Upper lobe of right lung (tissue), 1 donor: ENCODE measurements around the gene EIF5AL1. TPM values are rescaled to one million over a fixed set of nuclear protein-coding genes. Genes with fewer than 3 reads are reported as not detected.

Source experiments
- ATAC-seq: fragments of 200-7000 bp; cut with Tn5 transposase; one replicate; pipeline ENCODE4 v1.9.1; 2020; ENCODE audit warnings: mild to moderate bottlenecking, moderate library complexity
- DNase-seq: peaks from one replicate; pipeline ENCODE4 v3.0.0-alpha.2; 2020
- H3K27ac ChIP-seq: fragments of 200-600 bp; one replicate; pipeline ENCODE4 v1.8.0; 2022
- H3K27me3 ChIP-seq: fragments of 200-600 bp; one replicate; pipeline ENCODE4 v1.8.0; 2022; ENCODE audit warnings: mild to moderate bottlenecking
- H3K36me3 ChIP-seq: fragments of 200-600 bp; one replicate; pipeline ENCODE4 v1.8.0; 2022
- H3K4me1 ChIP-seq: fragments of 200-600 bp; one replicate; pipeline ENCODE4 v1.8.0; 2022
- H3K4me3 ChIP-seq: fragments of 200-600 bp; one replicate; pipeline ENCODE4 v1.8.0; 2022; ENCODE audit warnings: mild to moderate bottlenecking
- H3K9me3 ChIP-seq: fragments of 200-600 bp; one replicate; pipeline ENCODE4 v1.8.0; 2022
- intact Hi-C: fragments of 100-400 bp; cut with DNase I; formaldehyde crosslinking; loops from one replicate; pipeline ENCODE4 v1.11.0; 2022
- total RNA-seq: library from RNA; stranded (reverse); fragmentation: NEBNext Ultra II Directional; extraction: Animal tissue kit (Norgen Biotek cat#: 25700); gene quantifications from one replicate; pipeline ENCODE4 v1.2.1, GENCODE V29; 2021
- TF ChIP-seq, protein P1 (sequence below): fragments of 200-600 bp; IDR thresholded peaks from one replicate; pipeline ENCODE4 v1.8.0; 2022; ENCODE audit warnings: antibody characterized with exemption
- donor health status: DM: no; HTN: yes; CAD: no; lungs with severe emphysema.

The EIF5AL1 gene
- total RNA-seq, 1 donor from 2014 or later = 0.14 TPM

DNA sequence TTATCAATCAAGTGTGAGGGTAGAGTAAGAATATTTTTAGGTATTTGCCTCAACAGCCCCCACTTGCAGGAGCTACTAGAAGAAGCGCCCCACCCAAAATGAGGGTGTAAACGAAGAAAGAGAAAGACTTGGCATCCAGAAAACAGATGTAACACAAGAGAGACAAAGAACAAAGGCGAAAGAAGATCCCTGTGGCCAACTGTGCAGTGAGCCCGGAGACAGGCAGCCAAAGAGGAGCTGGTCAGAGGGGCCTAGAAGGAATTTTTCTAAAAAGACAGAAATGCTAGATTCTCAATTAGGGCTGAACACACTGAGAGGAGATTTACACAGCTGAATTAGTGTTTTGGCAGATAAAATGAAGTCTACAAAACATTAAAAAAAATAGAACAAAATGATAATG is 29.6 kb upstream of the EIF5AL1 start:
- H3K4me1 ChIP-seq = peaks cover 5% of the 10 kb centered on the region
- H3K4me3 ChIP-seq = no peak overlapping the region
- no peak for DNase-seq
- H3K27me3 ChIP-seq = no peaks in the 10 kb centered on the region
- TF ChIP-seq, protein P1, sequence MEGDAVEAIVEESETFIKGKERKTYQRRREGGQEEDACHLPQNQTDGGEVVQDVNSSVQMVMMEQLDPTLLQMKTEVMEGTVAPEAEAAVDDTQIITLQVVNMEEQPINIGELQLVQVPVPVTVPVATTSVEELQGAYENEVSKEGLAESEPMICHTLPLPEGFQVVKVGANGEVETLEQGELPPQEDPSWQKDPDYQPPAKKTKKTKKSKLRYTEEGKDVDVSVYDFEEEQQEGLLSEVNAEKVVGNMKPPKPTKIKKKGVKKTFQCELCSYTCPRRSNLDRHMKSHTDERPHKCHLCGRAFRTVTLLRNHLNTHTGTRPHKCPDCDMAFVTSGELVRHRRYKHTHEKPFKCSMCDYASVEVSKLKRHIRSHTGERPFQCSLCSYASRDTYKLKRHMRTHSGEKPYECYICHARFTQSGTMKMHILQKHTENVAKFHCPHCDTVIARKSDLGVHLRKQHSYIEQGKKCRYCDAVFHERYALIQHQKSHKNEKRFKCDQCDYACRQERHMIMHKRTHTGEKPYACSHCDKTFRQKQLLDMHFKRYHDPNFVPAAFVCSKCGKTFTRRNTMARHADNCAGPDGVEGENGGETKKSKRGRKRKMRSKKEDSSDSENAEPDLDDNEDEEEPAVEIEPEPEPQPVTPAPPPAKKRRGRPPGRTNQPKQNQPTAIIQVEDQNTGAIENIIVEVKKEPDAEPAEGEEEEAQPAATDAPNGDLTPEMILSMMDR = no peak
- no peak for ATAC-seq
- H3K27ac ChIP-seq = no peak overlapping the region
- intact Hi-C loops = no loop called here
- no peaks in the 10 kb centered on the region for H3K9me3 ChIP-seq
- no peaks in the 10 kb centered on the region for H3K36me3 ChIP-seq

DNA sequence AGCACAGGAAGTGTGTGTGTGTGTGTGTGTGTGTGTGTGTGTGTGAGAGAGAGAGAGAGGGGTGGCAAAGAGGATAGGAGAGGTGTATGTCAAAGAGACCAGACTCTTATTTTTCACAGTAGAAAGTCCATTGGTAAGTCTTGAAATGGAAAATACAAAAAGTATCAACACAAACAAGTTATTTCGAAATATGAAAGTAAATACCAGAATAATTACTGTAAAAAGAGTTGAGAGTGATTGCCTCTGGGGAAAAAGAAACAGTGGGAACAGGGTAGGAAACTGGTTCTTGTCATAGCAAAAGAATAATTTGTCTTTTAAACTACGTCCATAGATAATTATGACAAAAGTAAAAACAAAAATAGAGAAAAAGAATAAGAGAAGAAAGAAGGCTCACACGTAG is 29.0 kb upstream of the EIF5AL1 start:
- H3K27me3 ChIP-seq = no peaks in the 10 kb centered on the region
- TF ChIP-seq, protein P1 = no peak
- H3K27ac ChIP-seq = peak overlapping the region; percentile 59
- no peak for DNase-seq
- ATAC-seq = no peak
- intact Hi-C loops = no loop called here
- H3K4me1 ChIP-seq = peaks cover 9% of the 10 kb centered on the region
- H3K36me3 ChIP-seq = no peaks in the 10 kb centered on the region
- H3K4me3 ChIP-seq = no peak overlapping the region
- no peaks in the 10 kb centered on the region for H3K9me3 ChIP-seq

DNA sequence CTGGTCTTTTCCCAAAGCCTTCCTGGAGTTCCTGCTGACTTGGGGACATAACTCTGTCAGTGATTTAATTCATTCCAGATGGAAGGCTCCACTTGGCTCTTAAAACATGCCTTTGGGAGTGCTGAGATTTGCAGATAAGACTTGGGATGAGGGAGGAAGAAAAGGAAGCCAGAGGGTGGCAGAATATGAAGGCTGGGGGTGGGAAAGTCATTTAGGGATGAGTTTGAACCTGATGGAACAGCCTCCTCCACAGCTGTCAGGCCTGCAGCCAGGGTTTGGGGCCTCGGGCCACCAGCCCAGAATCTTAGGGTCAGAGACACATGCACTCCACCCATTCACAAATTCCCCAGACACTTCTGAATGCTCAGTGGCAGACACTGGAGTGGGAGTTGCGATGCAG is 28.4 kb upstream of the EIF5AL1 start:
- DNase-seq (no peak), ATAC-seq (peak; percentile 36)
- intact Hi-C loops = no loop called here
- no peaks in the 10 kb centered on the region for H3K27me3 ChIP-seq
- H3K27ac ChIP-seq = peak overlapping the region; percentile 59
- peaks cover 9% of the 10 kb centered on the region for H3K4me1 ChIP-seq
- no peak overlapping the region for H3K4me3 ChIP-seq
- no peaks in the 10 kb centered on the region for H3K36me3 ChIP-seq
- TF ChIP-seq, protein P1 = no peak
- no peaks in the 10 kb centered on the region for H3K9me3 ChIP-seq

DNA sequence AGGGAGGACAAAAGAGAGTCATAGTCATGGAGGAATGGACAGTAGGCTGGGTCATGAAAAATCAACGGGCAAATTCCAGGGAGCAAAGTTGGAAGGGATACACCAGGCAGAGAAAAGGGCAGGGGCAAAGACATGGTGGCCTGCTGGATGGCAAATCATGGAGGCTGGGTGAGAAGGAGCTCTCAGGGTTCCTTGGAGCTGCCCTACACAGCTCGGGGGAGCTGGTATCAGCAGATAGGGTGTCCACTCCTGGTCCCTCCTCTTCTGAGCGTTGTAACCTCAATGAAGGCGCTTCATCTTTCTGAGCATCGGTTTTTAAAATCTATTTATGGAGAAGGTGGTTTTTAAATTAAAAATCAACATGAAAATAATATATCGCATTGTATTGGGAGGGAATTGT is 27.9 kb upstream of the EIF5AL1 start:
- Histone ChIP-seq H3K36me3 (no peaks in the 10 kb centered on the region), H3K9me3 (no peaks in the 10 kb centered on the region), H3K4me3 (no peak overlapping the region), H3K4me1 (peaks cover 9% of the 10 kb centered on the region), H3K27ac (peak overlapping the region; percentile 59), H3K27me3 (no peaks in the 10 kb centered on the region)
- ATAC-seq (no peak), DNase-seq (no peak)
- intact Hi-C loops = no loop called here
- TF ChIP-seq, protein P1 = no peak

DNA sequence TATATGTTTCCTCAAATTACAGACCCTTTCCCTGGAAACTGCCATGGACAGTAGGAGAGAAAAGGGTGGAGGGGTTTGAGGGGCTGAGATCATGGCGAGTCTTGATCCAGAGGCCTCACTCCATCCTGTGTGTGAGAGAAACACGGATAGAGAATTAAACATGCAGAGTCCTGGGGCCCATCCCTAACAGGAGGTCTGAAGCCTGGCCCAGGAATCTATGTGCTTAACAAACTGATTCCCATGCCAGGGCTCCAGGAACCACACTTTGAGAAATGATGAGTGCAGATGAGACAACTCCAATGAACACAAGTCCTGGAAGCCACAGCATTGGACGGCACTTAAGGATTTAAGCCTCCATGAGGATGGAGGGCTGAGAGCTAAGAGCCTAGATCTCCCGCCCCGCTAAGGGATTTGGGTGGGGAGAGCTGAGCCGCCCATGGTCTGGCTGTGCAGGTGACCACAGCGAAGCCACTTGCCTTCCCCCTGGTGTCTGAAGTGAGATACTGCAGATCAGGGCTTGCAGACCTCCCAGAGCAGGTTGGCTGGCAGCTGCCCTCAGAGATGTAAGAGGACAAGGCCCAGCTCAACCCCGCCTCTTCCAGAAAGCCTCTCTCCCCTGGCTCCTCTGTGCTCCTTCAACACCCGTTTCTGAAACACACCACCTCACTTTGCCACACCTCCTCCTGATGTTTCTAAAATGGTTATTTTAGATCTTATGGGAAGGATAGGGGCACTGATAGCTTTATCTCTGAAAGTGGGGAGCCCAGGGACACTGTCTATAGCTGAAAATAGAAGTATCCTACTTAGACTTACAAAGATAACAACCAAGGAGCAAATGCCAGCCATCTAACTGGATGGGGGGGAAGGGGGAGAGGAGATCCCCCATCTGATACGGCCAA is 24.8 kb upstream of the EIF5AL1 start:
- Histone ChIP-seq H3K27ac (peak overlapping the region; percentile 66), H3K9me3 (no peaks in the 10 kb centered on the region), H3K4me1 (peaks cover 17% of the 10 kb centered on the region), H3K36me3 (no peaks in the 10 kb centered on the region), H3K27me3 (no peaks in the 10 kb centered on the region), H3K4me3 (no peak overlapping the region)
- TF ChIP-seq, protein P1 = peak; percentile 68
- ATAC-seq (peak; percentile 80), DNase-seq (peak; percentile 71)
- intact Hi-C loops = no loop called here
